HG03439 (cell line): Measurements from ENCODE around the gene TRIM75.
"Not testable (repeated sequence)": the region's sequence is repeated elsewhere in the genome, so short reads cannot be mapped to it uniquely, and the experiment has no call there.

Source experiments
- ATAC-seq: cut with Tn5 transposase; IDR thresholded peaks from one replicate; pipeline ENCODE4 v1.9.1; 2021; ENCODE audit warnings: mild to moderate bottlenecking, moderate library complexity; ENCODE audit not compliant: unreplicated experiment

Gene TRIM75

GRCh38 chr4:165053645-165054044 lies at the start of gene TRIM75:
TRIM75 (plus strand) TSS chr4:165053866; CDS start chr4:165059148, 5,282 bp downstream.
- no peak for ATAC-seq

DNA sequence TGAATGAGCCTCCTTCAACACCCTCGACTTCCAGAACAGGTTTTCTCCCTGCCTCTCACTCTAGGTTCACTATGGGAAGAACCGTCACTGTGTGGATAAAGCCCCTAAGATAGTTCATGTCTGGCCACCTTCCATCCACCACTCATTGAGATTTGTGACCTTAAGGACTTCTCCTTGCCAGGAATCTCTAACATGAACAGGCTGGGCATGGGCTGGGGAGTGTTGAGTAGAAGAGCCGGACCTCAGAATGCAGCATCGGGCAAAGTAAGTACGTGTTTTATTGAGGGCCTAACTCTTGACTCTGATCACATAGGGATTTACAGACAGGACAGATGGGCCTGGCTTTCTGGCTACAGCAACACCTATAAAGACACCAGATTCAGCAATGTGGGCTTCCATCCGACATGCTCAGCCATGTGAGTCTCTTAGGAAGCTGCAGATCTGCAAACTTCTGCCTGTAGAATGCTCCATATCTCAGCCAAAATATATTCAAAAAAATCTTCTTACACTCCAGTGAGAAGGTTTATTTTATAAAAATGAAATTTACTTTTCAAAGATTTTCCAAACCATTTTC lies 48.2 kb upstream of the TRIM75 start:
- ATAC-seq = no peak

GRCh38 chr4:165006456-165006855 lies 47.2 kb upstream of the TRIM75 start:
- ATAC-seq = no peak

DNA sequence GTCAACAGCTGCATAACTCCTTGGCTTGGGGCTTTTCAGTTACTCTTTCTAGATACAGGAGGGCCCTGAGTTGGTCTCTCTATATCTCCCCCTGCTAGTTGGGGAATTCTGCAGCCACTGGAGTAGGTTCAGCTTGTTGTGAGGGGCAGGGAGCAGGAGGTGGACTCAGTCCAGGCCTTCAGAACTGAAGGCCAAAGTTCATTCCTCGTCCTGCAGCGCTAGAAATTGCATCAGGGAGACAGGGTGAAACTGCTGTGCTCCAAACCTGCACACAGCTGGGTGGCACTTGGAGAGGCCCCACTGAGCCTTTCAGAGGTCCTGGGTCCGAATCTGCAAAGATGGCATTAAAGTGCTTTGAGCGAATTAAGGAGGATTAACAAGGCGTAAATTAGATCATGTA lies 46.8 kb upstream of the TRIM75 start:
- no peak for ATAC-seq

DNA sequence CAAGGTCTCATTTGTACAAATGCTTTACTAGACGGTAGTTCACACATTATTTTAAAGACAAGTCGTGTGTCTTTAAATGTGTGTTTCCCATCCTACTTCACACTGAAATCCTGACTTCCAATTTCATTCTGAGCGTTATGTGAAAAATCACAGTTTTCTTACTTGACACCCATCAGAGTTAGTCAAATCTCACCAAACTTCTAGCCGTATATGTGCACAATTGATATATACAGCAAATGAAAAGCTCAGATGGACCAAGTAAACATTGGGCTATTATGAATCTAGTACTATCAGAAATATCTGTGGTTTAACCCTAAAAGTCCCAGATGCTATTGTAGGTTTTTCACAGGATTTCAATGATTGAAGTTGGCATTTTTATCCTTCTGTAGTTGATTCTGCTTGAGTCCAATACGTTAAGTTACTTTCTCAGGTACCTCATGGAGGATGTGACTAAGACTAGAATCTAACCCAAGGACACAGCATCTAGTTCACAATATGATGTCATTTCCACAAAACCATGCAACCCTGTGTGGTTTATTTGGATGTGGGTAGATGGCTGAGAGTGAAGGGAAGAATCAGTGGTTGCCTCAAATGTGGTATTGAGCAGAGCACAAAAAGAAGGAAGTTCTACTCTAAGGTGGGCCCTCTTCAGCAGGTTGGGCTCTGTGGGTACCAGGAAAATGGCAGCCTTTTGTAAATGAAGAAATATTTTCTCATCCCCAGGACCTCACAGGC lies 44.0 kb upstream of the TRIM75 start:
- ATAC-seq = no peak

- ATAC-seq = no peak
Measured at GRCh38 chr4:165010487-165010886, 43.2 kb upstream of the TRIM75 start.

GRCh38 chr4:165010991-165011390 lies 42.7 kb upstream of the TRIM75 start:
- no peak for ATAC-seq

DNA sequence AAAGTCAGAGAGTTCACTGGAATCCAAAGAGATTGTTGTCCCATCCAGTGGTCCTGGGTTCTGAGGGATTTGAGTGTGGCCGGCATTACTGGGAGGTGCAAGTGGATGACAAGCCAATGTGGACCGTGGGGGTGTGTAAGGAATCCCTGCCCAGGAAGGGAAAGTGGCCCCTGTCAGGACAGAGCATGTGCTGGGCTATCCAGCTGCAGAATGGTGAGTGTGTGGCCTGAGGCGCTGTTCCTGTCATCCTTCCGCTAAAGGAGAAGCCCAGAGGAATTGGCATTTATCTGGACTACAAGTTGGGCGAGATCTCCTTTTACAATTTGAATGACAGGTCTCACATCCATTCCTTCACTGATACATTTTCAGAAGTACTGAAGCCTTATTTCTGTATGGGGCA lies 42.3 kb upstream of the TRIM75 start:
- ATAC-seq = no peak

DNA sequence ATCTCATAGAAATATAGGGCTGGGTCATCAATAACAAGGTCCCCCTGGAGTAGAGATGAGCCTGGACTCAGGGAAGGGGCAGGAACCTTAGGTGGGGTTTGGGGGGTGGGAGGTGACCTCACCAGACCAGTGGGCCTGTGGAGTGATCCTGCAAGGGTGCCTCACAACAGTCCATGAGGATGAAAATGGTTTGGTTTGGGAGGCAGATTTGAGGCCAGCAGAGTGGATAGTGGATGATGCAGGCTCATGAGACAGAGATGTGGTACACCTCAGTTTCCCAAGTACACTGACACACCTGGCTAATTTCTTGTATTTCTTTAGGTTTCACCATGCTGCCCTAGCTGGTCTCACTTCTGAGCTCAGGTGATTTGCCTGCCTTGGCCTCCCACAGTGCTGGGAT lies 40.0 kb upstream of the TRIM75 start:
- ATAC-seq = no peak

DNA sequence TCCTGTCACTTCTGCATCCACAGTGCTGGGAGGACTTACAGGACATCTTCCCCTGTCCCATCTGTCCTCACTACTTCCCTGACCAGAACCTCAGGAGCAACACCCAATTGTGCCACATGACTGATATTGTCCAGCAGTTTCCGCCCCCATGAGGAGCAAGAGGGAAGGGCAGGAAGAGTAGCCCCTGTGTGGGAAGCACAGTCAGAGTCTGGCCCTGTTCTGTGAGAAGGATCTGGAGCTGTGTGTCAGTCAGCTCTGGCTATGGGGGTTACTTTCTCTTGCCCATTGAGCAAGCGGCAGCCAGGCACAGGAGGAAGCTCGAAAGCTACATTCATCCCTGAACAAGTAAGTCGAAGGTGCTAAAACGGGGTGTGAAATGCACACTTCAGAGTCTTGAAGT lies 36.7 kb upstream of the TRIM75 start:
- ATAC-seq = no peak

DNA sequence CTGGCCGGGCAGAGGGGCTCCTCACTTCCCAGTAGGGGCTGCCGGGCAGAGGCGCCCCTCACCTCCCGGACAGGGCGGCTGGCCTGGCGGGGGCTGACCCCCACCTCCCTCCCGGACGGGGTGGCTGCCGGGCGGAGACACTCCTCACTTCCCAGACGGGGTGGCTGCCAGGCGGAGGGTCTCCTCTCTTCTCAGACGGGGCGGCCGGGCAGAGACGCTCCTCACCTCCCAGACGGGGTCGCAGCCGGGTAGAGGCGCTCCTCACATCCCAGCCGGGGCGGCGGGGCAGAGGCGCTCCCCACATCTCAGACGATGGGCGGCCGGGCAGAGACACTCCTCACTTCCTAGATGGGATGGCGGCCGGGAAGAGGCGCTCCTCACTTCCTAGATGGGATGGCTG lies 33.7 kb upstream of the TRIM75 start:
- not testable (repeated sequence) for ATAC-seq

DNA sequence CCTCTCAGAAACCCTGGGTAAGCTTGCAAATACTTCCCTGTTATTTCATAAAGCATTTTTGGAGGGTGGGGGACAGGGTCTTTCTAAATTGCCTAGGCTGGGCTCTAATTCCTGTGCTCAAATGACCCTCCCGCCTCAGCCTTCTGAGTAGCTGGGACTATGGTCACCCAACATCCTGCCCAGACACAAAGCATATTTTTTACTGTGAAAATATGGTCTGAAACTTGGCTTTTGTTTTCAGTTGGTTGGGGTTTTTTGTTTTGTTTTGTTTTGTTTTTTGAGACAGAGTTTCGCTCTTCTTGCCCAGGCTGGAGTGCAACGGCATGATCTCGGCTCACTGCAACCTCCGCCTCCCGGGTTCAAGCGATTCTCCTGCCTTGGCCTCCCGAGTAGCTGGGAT lies 27.9 kb upstream of the TRIM75 start:
- ATAC-seq = not testable (repeated sequence)

- ATAC-seq = no peak
Measured at GRCh38 chr4:165027762-165028402, 25.8 kb upstream of the TRIM75 start.

GRCh38 chr4:165031436-165032211 lies 22.0 kb upstream of the TRIM75 start, which contains the start of gene TRIM60:
TRIM60 (plus strand) TSS chr4:165031999; CDS start chr4:165040073, 8,074 bp downstream.
- ATAC-seq = no peak

DNA sequence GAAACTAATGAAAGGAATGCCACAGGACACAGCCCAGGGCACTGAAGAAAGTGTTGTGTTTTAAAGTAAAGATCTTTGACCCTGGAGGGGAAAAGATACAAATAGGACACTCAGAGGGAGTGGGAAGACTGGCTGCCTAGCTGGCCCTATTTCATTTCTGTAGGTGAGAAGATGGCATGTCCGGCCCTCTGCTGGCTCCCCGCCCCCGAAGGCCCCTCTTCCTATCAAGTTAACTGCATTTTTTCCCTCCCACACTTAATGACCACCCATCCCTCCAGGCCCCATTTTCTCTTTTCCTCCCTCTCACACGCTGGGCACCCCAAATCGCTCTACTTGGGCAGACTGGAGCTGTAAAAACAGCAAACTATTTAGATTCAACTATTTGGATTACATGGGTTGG lies 5.5 kb upstream of the TRIM75 start:
- ATAC-seq = no peak

- no peak for ATAC-seq
Measured at GRCh38 chr4:165052627-165053026, 1.0 kb upstream of the TRIM75 start.

GRCh38 chr4:165055601-165056000 lies 1.9 kb downstream of the TRIM75 start:
- ATAC-seq = no peak

GRCh38 chr4:165058666-165059065 lies 5.0 kb downstream of the TRIM75 start:
- ATAC-seq = no peak

GRCh38 chr4:165059386-165059785 lies 5.7 kb downstream of the TRIM75 start:
- ATAC-seq = no peak

DNA sequence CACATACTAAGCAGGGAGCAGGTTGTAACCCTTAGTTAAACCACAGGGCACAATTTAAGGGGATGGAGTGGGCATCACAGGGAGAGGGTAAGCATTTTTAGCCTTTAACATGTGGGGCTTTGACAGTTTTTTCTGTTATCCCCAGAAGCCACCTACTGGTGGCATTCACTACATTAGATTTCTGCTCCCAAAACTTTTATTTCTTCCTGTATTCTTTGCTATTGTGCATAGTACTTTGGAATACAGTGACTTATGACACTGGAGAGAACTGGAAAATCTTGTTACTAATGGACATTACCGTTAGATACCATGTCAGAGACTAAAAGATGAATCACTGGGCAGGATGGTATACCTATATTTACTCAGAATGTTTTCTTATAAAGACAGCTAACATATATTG lies 7.3 kb downstream of the TRIM75 start:
- ATAC-seq = no peak

DNA sequence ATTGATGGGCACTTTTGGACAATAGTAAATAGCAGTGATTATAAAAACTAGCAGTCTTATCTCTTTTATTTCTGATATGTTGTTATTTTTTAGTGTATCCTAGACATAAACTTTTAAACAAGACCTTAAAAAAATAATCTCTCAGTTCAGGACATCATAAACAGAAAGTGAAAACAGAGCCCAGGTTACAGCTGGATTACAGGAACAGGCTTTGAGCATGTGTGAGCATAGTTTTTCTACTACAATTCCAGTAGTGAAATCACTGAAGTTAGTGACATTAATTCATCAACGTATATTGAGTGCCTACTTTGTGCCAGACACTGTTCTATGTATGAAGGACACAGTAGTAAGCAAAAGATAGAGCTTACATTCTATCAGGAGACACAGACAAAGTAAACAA lies 16.9 kb downstream of the TRIM75 start:
- no peak for ATAC-seq
